GM06990 (cell line): ENCODE results near the gene PNRC2.
A peak's percentile ranks its signal among the peaks of the same experiment; 100 is the strongest.
"Not testable (repeated sequence)": the region's sequence is repeated elsewhere in the genome, so short reads cannot be mapped to it uniquely, and the experiment has no call there.

Experiments used
- DNase-seq: peaks from one replicate; pipeline ENCODE4 v3.0.0-alpha.2; 2011; ENCODE audit not compliant: insufficient read length; ENCODE audit errors: extremely low read depth
- H3K27me3 ChIP-seq: replicated peaks from 2 replicates; pipeline ENCODE4 v1.6.0; 2011; ENCODE audit warnings: low read length; ENCODE audit not compliant: control insufficient read depth, insufficient read depth
- H3K36me3 ChIP-seq: 2 replicates; pipeline ENCODE4 v1.5.1; 2011; ENCODE audit warnings: low read length; ENCODE audit not compliant: control insufficient read depth, insufficient read depth
- H3K4me3 ChIP-seq: replicated peaks from 2 replicates; pipeline ENCODE4 v1.5.1; 2011; ENCODE audit warnings: low read depth, mild to moderate bottlenecking, control low read depth, low read length
- CTCF ChIP-seq: IDR thresholded peaks from 2 replicates; pipeline ENCODE4 v1.5.1; 2011; ENCODE audit warnings: low read length, control low read depth, mild to moderate bottlenecking, inconsistent platforms; ENCODE audit not compliant: insufficient read depth, poor library complexity, severe bottlenecking

Gene PNRC2

GRCh38 chr1:23979881-23980727, 20.5 kb downstream of the PNRC2 start, which contains the start of gene SRSF10:
SRSF10 (minus strand) TSS chr1:23980327; CDS start chr1:23980255, 72 bp downstream.
- TF ChIP-seq CTCF: peak; percentile 39
- peaks cover 2% of the 10 kb centered on the region for H3K36me3 ChIP-seq

GRCh38 chr1:23980728-23981070, 21.1 kb downstream of the PNRC2 start:
- peak overlapping the region; percentile 57 for H3K4me3 ChIP-seq
- DNase-seq: peak; percentile 71
- TF ChIP-seq CTCF: no peak
- H3K36me3 ChIP-seq: no peaks in the 10 kb centered on the region; the same call in none of the 2 replicates
- H3K27me3 ChIP-seq: no peaks in the 10 kb centered on the region

More at GRCh38 chr1:23979881-23980727, 20.5 kb downstream of the PNRC2 start, which contains the start of gene SRSF10:
- H3K4me3 ChIP-seq: peak within 1 kb of the TSS; percentile 98
- no peaks in the 10 kb centered on the region for H3K27me3 ChIP-seq
- DNase-seq: peak; percentile 100

GRCh38 chr1:23984417-23985186, 25.0 kb downstream of the PNRC2 start:
- Histone ChIP-seq H3K27me3 (no peaks in the 10 kb centered on the region), H3K36me3 (no peaks in the 10 kb centered on the region), H3K4me3 (no peak overlapping the region)
- TF ChIP-seq CTCF: no peak
- no peak for DNase-seq

GRCh38 chr1:23987038-23987437, 27.4 kb downstream of the PNRC2 start:
- H3K36me3 ChIP-seq, H3K27me3 ChIP-seq, DNase-seq, H3K4me3 ChIP-seq: not testable (repeated sequence)

- Histone ChIP-seq H3K4me3 (no peak overlapping the region), H3K36me3 (no peaks in the 10 kb centered on the region), H3K27me3 (no peaks in the 10 kb centered on the region)
- no peak for TF ChIP-seq CTCF
- DNase-seq: no peak
Measured at GRCh38 chr1:23989263-23989662, 29.6 kb downstream of the PNRC2 start.

GRCh38 chr1:23992011-23992410, 32.4 kb downstream of the PNRC2 start:
- H3K27me3 ChIP-seq, H3K36me3 ChIP-seq, H3K4me3 ChIP-seq: not testable (repeated sequence)
- peak; percentile 45 for DNase-seq
